PC-3 (cell line): Measurements from ENCODE around the gene STK11. TPM values are rescaled to one million over a fixed set of nuclear protein-coding genes. Genes with fewer than 3 reads are reported as not detected.

Source experiments
- ATAC-seq: fragments of 200-7000 bp; cut with Tn5 transposase; 2 replicates; pipeline ENCODE4 v1.9.1; 2020; ENCODE audit warnings: mild to moderate bottlenecking, moderate library complexity
- BruUV-seq: library from RNA; stranded (reverse); fragments of 400-500 nt; replicated peaks from 2 replicates; lab custom pipeline; 2021; lab: Mats Ljungman, UMichigan
- CTCF ChIA-PET: fragments of 300-600 bp; sonication (Branson Sonifier 250); formaldehyde crosslinking; loops from one replicate; lab custom pipeline; 2022; ENCODE audit warnings: antibody characterized with exemption; lab: Charles Lee
- POLR2A ChIA-PET: fragments of 300-600 bp; sonication (Branson Sonifier 250); formaldehyde crosslinking; loops from one replicate; lab custom pipeline; 2022; ENCODE audit warnings: antibody characterized with exemption; ENCODE audit not compliant: unreplicated experiment; lab: Charles Lee
- DNase-seq: peaks from one replicate; pipeline ENCODE4 v3.0.0-alpha.2; 2015
- H2AFZ ChIP-seq: fragments of 300-600 bp; sonication (generic); 2 replicates; pipeline ENCODE4 v1.6.0; 2016; ENCODE audit warnings: antibody characterized with exemption, low read length
- H3F3A ChIP-seq: fragments of 300-600 bp; sonication (generic); one replicate; pipeline ENCODE4 v1.6.0; 2017; ENCODE audit warnings: antibody characterized with exemption, low read length, control low read depth, mild to moderate bottlenecking; ENCODE audit not compliant: unreplicated experiment
- H3K27ac ChIP-seq: fragments of 300-600 bp; sonication (generic); 2 replicates; pipeline ENCODE4 v1.5.1; 2016; ENCODE audit warnings: mild to moderate bottlenecking, low read length
- H3K27me3 ChIP-seq: fragments of 300-600 bp; sonication (generic); 2 replicates; pipeline ENCODE4 v1.6.1; 2016; ENCODE audit warnings: low read length, mixed read lengths
- H3K36me3 ChIP-seq: fragments of 300-600 bp; sonication (generic); 2 replicates; pipeline ENCODE4 v1.6.1; 2016; ENCODE audit warnings: low read depth, mixed run types, low read length, mixed read lengths
- H3K4me1 ChIP-seq: fragments of 300-600 bp; sonication (generic); 2 replicates; pipeline ENCODE4 v1.5.1; 2016; ENCODE audit warnings: low read length; ENCODE audit not compliant: insufficient read depth
- H3K4me2 ChIP-seq: fragments of 300-600 bp; sonication (generic); 2 replicates; pipeline ENCODE4 v1.6.0; 2016; ENCODE audit warnings: low read length
- H3K4me3 ChIP-seq: fragments of 300-600 bp; sonication (generic); 2 replicates; pipeline ENCODE4 v1.5.1; 2016; ENCODE audit warnings: mild to moderate bottlenecking, low read length, mixed read lengths
- H3K79me2 ChIP-seq: fragments of 300-600 bp; sonication (generic); 2 replicates; pipeline ENCODE4 v1.6.1; 2017; ENCODE audit warnings: low read length, mixed read lengths
- H3K9ac ChIP-seq: fragments of 300-600 bp; sonication (generic); 2 replicates; pipeline ENCODE4 v1.6.0; 2016; ENCODE audit warnings: mild to moderate bottlenecking, low read length
- H3K9me2 ChIP-seq: fragments of 300-600 bp; sonication (generic); replicated peaks from 2 replicates; pipeline ENCODE4 v1.6.1; 2016; ENCODE audit warnings: mixed run types, low read length, mixed read lengths
- H3K9me3 ChIP-seq: fragments of 300-600 bp; sonication (generic); 2 replicates; pipeline ENCODE4 v1.6.1; 2016; ENCODE audit warnings: low read length, mixed read lengths
- H4K20me1 ChIP-seq: fragments of 300-600 bp; sonication (generic); 2 replicates; pipeline ENCODE4 v1.6.1; 2016; ENCODE audit warnings: low read length, mixed read lengths
- CTCF ChIP-seq: fragments of 300-600 bp; sonication (generic); conservative IDR thresholded peaks from 2 replicates; pipeline ENCODE4 v1.5.1; 2017; ENCODE audit warnings: antibody characterized with exemption, low read depth, mild to moderate bottlenecking, low read length
- EZH2 ChIP-seq: fragments of 300-600 bp; sonication (generic); IDR thresholded peaks from one replicate; pipeline ENCODE4 v1.6.1; 2017; ENCODE audit warnings: antibody characterized with exemption, mild to moderate bottlenecking, low read length; ENCODE audit not compliant: unreplicated experiment
- EZH2phosphoT487 ChIP-seq: fragments of 300-600 bp; sonication (generic); IDR thresholded peaks from 2 replicates; pipeline ENCODE4 v1.6.1; 2018; ENCODE audit warnings: mild to moderate bottlenecking, antibody characterized with exemption, low read length, borderline replicate concordance
- intact Hi-C: fragments of 100-400 bp; cut with micrococcal nuclease; formaldehyde crosslinking; loops from 2 replicates; pipeline ENCODE4 v1.9.0; 2023
- total RNA-seq: library from RNA; depleted of rRNA; stranded (reverse); fragments of >200 nt; gene quantifications from 2 replicates; pipeline ENCODE4 v1.2.3, GENCODE V29; 2014

The STK11 gene
- total RNA-seq, 1 experiment from 2014 or later = 82.4 TPM

- no peak overlapping the region for H3K27ac ChIP-seq
- H3F3A ChIP-seq = no peaks in the 10 kb centered on the region
- no peak overlapping the region for H3K9ac ChIP-seq
- H3K79me2 ChIP-seq = peaks cover 71% of the 10 kb centered on the region
- H3K4me1 ChIP-seq = no peaks in the 10 kb centered on the region
- peaks cover 21% of the 10 kb centered on the region; the same call in 1 of the 2 replicates for H4K20me1 ChIP-seq
- TF ChIP-seq EZH2phosphoT487 = no peak
- no peak for TF ChIP-seq CTCF
- no peak for TF ChIP-seq EZH2
- intact Hi-C loops = no loop called here
- no peaks in the 10 kb centered on the region for H3K9me3 ChIP-seq
- H3K4me3 ChIP-seq = no peak overlapping the region
- H3K27me3 ChIP-seq = no peaks in the 10 kb centered on the region
- no peak for DNase-seq
- no TSS peak for BruUV-seq
- no peaks in the 10 kb centered on the region for H3K9me2 ChIP-seq
- ChIA-PET POLR2A (no interaction called here), CTCF (no interaction called here)
- H3K4me2 ChIP-seq = no peak overlapping the region
- ATAC-seq = no peak
- H3K36me3 ChIP-seq = peaks cover 8% of the 10 kb centered on the region
- H2AFZ ChIP-seq = no peak overlapping the region
These were observed 48.6 kb upstream of the STK11 start for GRCh38 chr19:1156830-1157615.

- TF ChIP-seq CTCF = no peak
- no peak for TF ChIP-seq EZH2
- TF ChIP-seq EZH2phosphoT487 = no peak
- Histone ChIP-seq H4K20me1 (peaks cover 27% of the 10 kb centered on the region; the same call in 1 of the 2 replicates), H2AFZ (no peak overlapping the region), H3K4me1 (no peaks in the 10 kb centered on the region), H3K27ac (no peak overlapping the region), H3K79me2 (peaks cover 81% of the 10 kb centered on the region), H3F3A (no peaks in the 10 kb centered on the region), H3K9me2 (no peaks in the 10 kb centered on the region), H3K4me3 (no peak overlapping the region), H3K9ac (no peak overlapping the region), H3K36me3 (no peaks in the 10 kb centered on the region), H3K4me2 (no peak overlapping the region), H3K27me3 (no peaks in the 10 kb centered on the region), H3K9me3 (no peaks in the 10 kb centered on the region)
- ATAC-seq = no peak
- intact Hi-C loops = no loop called here
- DNase-seq = no peak
- no TSS peak for BruUV-seq
- POLR2A ChIA-PET = no interaction called here
- CTCF ChIA-PET = no interaction called here
These were observed 47.4 kb upstream of the STK11 start for GRCh38 chr19:1157931-1158884.
